Peyer's patch (tissue), 4 donors: Measurements from ENCODE around the gene ZSWIM1. TPM values are rescaled to one million over a fixed set of nuclear protein-coding genes. Genes with fewer than 3 reads are reported as not detected.

ENCODE experiments used
- DNase-seq, 3 donors: peaks; one replicate each; pipeline ENCODE4 v3.0.0-alpha.2; 2017 to 2019
- H3K27ac ChIP-seq, 4 donors: fragments of 200-600 bp; sonication (generic); one replicate each; pipeline ENCODE4 v1.5.1; 2016 to 2019
- H3K27me3 ChIP-seq, 2 donors: fragments of 200-600 bp; sonication (generic); one replicate each; pipeline ENCODE4 v1.5.1; 2019
- H3K36me3 ChIP-seq, 3 donors: fragments of 200-600 bp; sonication (generic); one replicate each; pipeline ENCODE4 v1.5.1; 2016 to 2019
- H3K4me1 ChIP-seq, 4 donors: fragments of 200-600 bp; sonication (generic); one replicate each; pipeline ENCODE4 v1.5.1; 2016 to 2019
- H3K4me3 ChIP-seq, 4 donors: fragments of 200-600 bp; sonication (generic); 1 replicate in 3 of 4; 2 replicates in 1 of 4; pipeline ENCODE4 v1.5.1; 2016 to 2019; ENCODE audit warnings: mild to moderate bottlenecking in 1 of 4
- H3K9me3 ChIP-seq, 4 donors: fragments of 200-600 bp; sonication (generic); one replicate each; pipeline ENCODE4 v1.5.1; 2016 to 2019; ENCODE audit warnings: mild to moderate bottlenecking in 1 of 4
- POLR2A ChIP-seq, 2 donors: fragments of 450-650 bp; IDR thresholded peaks; one replicate each; pipeline ENCODE4 v1.5.1; 2017; ENCODE audit warnings: antibody characterized with exemption in 2 of 2, mild to moderate bottlenecking in 2 of 2, moderate library complexity in 2 of 2
- total RNA-seq, 4 donors: library from RNA; depleted of rRNA; stranded (reverse); fragments of >200 nt; gene quantifications; one replicate each; pipeline ENCODE4 v1.1.0, GENCODE V29; 2016
- TF ChIP-seq, protein P1 (sequence below), 6 experiments: fragments of 450-650 bp in 4 of 6; fragments of 200-600 bp in 2 of 6; sonication (generic) in 1 of 6; IDR thresholded peaks; one replicate each; pipeline ENCODE4 v1.5.1; 2017 to 2019; ENCODE audit warnings: antibody characterized with exemption in 6 of 6, mild to moderate bottlenecking in 3 of 6, moderate library complexity in 1 of 6

The ZSWIM1 gene
- total RNA-seq, 4 donors from 2014 or later: 6.6 to 14.5 (median 11.9) TPM

DNA sequence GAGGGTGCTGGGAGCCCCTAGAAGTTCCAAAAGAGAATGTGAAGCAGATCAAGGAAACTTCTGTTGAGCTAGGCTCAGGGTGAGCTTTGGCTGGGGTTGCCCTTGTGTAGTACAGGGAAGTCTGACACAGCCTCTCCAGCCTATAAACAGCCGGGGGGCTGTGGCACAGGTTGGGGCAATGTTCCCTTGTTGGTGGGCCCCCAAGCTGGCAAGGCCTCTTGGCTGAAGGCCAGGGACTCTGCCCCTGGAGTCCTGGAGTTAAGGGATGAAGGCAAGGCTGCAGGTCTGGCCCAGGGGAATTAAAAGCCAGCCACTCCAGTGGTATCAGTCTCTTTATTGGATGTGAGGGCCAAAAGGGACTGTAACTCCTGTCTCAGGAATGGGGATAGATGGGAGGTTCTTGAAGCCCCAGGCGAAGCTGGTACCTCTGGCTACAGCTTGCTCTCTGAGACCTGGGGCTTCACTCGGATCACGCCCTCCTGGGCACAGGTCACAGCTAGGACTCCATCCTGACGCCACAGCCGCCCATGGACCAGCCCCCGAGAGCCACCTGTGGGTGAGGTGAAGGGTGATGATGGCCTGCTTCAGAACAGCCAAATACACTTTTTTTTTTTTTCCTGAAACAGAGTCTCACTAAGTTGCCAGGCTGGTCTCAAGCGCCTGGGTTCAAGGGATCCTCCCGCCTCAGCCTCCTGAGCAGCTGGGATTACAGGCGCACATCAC, 39.5 kb upstream of the ZSWIM1 start:
- H3K4me3 ChIP-seq: no peak overlapping the region
- peaks cover 0 to 5% (median 0%) of the 10 kb centered on the region in 4 donors for H3K4me1 ChIP-seq
- H3K36me3 ChIP-seq: peaks cover 0 to 70% (median 0%) of the 10 kb centered on the region in 3 donors
- no peaks in the 10 kb centered on the region for H3K27me3 ChIP-seq
- TF ChIP-seq, protein P1, sequence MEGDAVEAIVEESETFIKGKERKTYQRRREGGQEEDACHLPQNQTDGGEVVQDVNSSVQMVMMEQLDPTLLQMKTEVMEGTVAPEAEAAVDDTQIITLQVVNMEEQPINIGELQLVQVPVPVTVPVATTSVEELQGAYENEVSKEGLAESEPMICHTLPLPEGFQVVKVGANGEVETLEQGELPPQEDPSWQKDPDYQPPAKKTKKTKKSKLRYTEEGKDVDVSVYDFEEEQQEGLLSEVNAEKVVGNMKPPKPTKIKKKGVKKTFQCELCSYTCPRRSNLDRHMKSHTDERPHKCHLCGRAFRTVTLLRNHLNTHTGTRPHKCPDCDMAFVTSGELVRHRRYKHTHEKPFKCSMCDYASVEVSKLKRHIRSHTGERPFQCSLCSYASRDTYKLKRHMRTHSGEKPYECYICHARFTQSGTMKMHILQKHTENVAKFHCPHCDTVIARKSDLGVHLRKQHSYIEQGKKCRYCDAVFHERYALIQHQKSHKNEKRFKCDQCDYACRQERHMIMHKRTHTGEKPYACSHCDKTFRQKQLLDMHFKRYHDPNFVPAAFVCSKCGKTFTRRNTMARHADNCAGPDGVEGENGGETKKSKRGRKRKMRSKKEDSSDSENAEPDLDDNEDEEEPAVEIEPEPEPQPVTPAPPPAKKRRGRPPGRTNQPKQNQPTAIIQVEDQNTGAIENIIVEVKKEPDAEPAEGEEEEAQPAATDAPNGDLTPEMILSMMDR (IDR thresholded peaks at IDR 0.05): no peak
- no peak for TF ChIP-seq POLR2A (IDR thresholded peaks at IDR 0.05)
- H3K27ac ChIP-seq: peak overlapping the region in 3 of 4 donors; percentile 4 to 43 (median 7)
- no peaks in the 10 kb centered on the region for H3K9me3 ChIP-seq
- no peak for DNase-seq

DNA sequence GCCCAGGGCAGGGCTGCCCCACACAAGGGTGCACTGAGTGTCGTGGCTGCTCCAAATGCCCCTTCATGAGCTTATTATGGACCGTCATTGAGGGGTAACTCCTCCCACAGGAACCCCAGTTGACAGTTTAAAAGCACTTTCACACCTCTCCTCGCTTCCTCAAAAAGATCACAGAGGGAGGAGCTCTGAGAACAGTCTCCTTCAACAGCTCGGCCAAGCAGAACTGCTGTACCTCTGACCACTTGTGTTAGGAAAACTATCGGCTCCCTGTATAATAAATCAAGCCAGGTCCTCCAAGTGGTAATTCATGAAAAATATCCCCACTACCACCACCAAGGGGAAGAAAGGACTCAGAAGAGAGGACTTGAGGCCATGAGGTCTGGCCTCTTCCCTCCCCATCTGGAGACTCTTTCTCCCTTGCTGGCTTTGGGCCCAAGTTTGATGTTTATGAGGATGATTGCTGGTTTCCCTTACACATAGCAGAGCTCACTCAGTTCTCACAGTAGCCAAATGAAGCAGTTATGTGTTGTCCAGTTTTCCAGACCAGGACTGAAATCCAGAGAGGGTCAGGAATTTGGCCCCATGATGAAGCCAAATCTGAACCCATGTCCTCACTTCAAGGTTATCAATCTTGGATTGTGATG, 38.7 kb upstream of the ZSWIM1 start:
- H3K9me3 ChIP-seq: no peaks in the 10 kb centered on the region
- DNase-seq: peak in 2 of 3 donors; percentile 39 to 50
- H3K4me3 ChIP-seq: no peak overlapping the region
- H3K27me3 ChIP-seq: no peaks in the 10 kb centered on the region
- H3K36me3 ChIP-seq: peaks cover 0 to 74% (median 0%) of the 10 kb centered on the region in 3 donors
- H3K27ac ChIP-seq: peak overlapping the region; percentile 4 to 43 (median 8)
- no peak for TF ChIP-seq POLR2A (IDR thresholded peaks at IDR 0.05)
- TF ChIP-seq, protein P1 (IDR thresholded peaks at IDR 0.05): no peak
- H3K4me1 ChIP-seq: peaks cover 0 to 5% (median 0%) of the 10 kb centered on the region in 4 donors

DNA sequence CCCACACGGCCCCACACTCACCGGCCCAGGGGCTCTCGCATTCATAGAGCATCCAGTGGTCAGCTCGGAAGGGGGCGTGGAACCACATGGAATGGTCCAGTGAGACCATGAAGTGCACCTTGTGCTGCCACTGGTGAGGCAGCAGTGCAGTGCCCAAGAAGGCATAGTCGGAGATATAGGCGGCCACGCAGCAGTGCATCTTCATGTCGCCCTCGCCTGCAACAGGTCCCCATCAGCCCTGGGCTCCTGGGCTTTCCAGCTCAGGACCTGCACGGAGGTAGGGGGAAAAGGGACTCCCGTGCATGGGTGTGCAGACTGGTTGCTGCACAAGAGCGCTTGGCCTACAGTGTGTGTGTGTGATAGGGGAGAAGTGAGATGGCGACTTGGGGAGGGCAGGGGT, 37.5 kb upstream of the ZSWIM1 start:
- H3K27ac ChIP-seq: no peak overlapping the region
- no peaks in the 10 kb centered on the region for H3K27me3 ChIP-seq
- H3K4me3 ChIP-seq: no peak overlapping the region
- H3K9me3 ChIP-seq: no peaks in the 10 kb centered on the region
- peaks cover 0 to 5% (median 0%) of the 10 kb centered on the region in 4 donors for H3K4me1 ChIP-seq
- peaks cover 0 to 83% (median 0%) of the 10 kb centered on the region in 3 donors for H3K36me3 ChIP-seq
- DNase-seq: no peak
- TF ChIP-seq POLR2A (IDR thresholded peaks at IDR 0.05): no peak
- TF ChIP-seq, protein P1 (IDR thresholded peaks at IDR 0.05): no peak

DNA sequence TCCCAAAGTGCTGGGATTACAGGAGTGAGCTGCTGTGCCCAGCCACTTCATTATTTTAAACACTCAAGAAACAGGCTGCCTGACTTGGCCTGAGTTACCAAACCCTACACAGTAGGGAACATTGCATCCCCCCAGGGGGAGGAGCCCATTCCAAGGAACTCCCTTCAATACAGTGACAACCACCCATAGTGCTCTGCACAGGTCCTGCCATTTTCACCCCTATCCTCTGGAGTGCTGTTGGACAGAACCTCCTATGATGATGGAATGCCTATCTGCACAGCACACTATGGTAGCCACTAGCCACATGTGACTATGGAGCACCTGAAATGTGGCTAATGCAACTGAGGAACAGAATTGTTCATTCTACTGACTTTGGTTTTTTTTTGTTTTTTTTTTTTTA, 35.6 kb upstream of the ZSWIM1 start:
- TF ChIP-seq POLR2A (IDR thresholded peaks at IDR 0.05): no peak
- TF ChIP-seq, protein P1 (IDR thresholded peaks at IDR 0.05): no peak
- no peak overlapping the region for H3K27ac ChIP-seq

DNA sequence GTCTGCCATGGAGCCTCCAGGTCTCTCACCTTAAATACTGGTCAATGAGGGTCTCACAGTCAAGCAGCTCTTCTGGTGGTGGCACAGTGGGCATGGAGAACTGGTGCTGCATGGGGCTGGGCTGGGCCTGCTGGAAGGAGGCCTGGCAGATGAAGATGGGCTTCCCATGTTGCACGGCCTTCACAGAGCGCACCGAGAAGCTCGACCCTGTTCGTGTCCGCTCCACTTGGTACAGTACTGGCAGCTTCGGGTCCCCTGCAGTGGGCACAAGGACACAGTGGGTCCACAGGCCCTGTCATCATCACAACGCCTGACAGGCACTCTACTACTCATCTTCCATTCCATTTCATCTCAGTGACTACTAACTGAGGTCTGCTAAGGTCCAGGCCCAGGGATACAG, 32.6 kb upstream of the ZSWIM1 start:
- peaks cover 0 to 68% (median 0%) of the 10 kb centered on the region in 3 donors for H3K36me3 ChIP-seq
- DNase-seq: no peak

More for the DNA sequence above, 35.6 kb upstream of the ZSWIM1 start:
- Histone ChIP-seq H3K27me3 (no peaks in the 10 kb centered on the region), H3K36me3 (peaks cover 0 to 85% (median 0%) of the 10 kb centered on the region in 3 donors), H3K4me3 (no peak overlapping the region), H3K9me3 (no peaks in the 10 kb centered on the region), H3K4me1 (peaks cover 0 to 5% (median 0%) of the 10 kb centered on the region in 4 donors)
- no peak for DNase-seq

More for the DNA sequence above, 32.6 kb upstream of the ZSWIM1 start:
- no peaks in the 10 kb centered on the region for H3K9me3 ChIP-seq
- H3K4me3 ChIP-seq: no peak overlapping the region
- no peaks in the 10 kb centered on the region for H3K4me1 ChIP-seq
- H3K27me3 ChIP-seq: no peaks in the 10 kb centered on the region
- no peak for TF ChIP-seq POLR2A (IDR thresholded peaks at IDR 0.05)
- no peak overlapping the region for H3K27ac ChIP-seq
